ENCODE results near the gene ZNF764. TPM values are rescaled to one million over a fixed set of nuclear protein-coding genes. Genes with fewer than 3 reads are reported as not detected.

ZNF764 gene
- total RNA-seq, result 5.3 and 7.6 TPM in 2 replicates

DNA sequence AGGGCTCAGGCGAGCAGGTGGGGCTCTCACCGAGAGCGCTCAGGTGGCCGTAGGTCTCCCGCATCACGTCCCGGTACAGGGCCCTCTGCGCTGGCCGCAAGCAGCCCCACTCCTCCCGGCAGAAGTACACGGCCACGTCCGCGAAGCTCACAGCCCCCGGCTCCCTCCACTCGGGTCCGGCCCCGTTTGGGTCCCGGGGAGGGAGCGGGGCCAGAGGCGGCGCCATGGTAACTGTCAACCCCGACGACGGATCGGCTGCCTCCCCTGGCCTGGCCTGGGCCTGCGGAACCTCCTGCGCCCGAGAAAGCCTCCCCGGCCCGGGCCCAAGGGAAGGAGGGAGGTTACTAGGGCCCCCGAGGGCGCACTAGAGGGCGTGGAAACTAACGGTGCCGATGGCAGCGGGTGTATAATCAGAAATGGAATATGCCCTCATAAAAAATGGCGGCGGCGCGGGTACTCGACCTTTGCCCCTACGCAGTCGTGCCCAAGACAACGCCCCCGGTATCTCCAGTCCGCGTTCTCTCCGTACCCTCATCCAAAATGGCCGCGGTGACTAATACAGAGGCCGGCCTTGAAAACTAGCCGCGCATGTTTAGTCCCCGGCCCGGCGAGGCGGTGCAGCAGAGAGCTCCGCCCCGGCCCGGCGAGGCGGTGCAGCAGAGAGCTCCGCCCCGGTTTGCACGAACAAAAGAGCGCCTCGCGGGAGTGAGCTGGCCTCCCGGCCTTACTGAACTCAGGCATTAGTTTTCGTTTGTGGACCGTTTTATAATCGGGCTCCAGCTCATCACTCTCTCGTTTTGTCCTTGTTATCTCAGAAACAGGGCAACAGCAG is at the start of gene ZNF764:
Gene ZNF764 (minus strand): TSS at position 418 of the 832 bp plus-strand sequence. CDS start 192 bp downstream, at position 226.
- TF ChIP-seq CTCF (IDR thresholded peaks at IDR 0.05; ENCODE audit: extremely low read depth, low read depth, low read length), result no peak
- Histone ChIP-seq H3K9me3 (ENCODE audit: low read depth, low read length) (no peaks in the 10 kb centered on the region), H2AFZ (ENCODE audit: low read length) (peak within 1 kb of the TSS; percentile 88), H3K27ac (ENCODE audit: low read depth, low read length) (peak within 1 kb of the TSS; percentile 85), H3K4me1 (ENCODE audit: insufficient read depth, low read length) (no peaks in the 10 kb centered on the region), H3K36me3 (ENCODE audit: insufficient read depth, low read length) (peaks cover 16% of the 10 kb centered on the region), H3K79me2 (ENCODE audit: insufficient read depth, low read length) (peaks cover 17% of the 10 kb centered on the region), H3K4me2 (ENCODE audit: insufficient read depth, low read length) (peak within 1 kb of the TSS; percentile 77), H3K27me3 (ENCODE audit: insufficient read depth, low read length) (no peaks in the 10 kb centered on the region), H3K4me3 (ENCODE audit: insufficient read depth, low read length) (peak within 1 kb of the TSS; percentile 93), H4K20me1 (ENCODE audit: insufficient read depth, low read length) (no peaks in the 10 kb centered on the region)
- peak; percentile 99 for DNase-seq (ENCODE audit: insufficient read length, low spot score, missing footprints)

DNA sequence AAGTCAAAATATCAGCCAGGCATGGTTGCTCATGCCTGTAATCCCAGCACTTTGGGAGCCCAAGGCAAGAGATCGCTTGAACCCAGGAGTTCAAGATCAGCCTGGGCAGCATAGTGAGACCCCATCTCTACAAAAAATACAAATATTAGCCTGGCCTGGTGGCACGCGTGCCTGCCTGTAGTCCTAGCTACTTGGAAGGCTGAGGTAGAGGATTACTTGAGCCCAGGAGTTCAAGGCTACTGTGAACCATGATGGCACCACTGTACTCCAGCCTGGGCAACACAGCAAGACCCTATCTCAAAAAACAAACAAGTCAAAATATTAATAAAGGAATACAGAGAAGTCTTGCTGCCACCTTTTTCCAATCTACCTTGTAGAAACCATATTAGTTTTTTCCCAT is 47.8 kb upstream of the ZNF764 start:
- no peak overlapping the region for H3K27ac ChIP-seq (ENCODE audit: low read depth, low read length)
- H2AFZ ChIP-seq (ENCODE audit: low read length), result no peak overlapping the region
- peaks cover 21% of the 10 kb centered on the region for H3K79me2 ChIP-seq (ENCODE audit: insufficient read depth, low read length)
- H3K36me3 ChIP-seq (ENCODE audit: insufficient read depth, low read length), result peaks cover 24% of the 10 kb centered on the region
- no peaks in the 10 kb centered on the region for H3K27me3 ChIP-seq (ENCODE audit: insufficient read depth, low read length)
- H3K9me3 ChIP-seq (ENCODE audit: low read depth, low read length), result no peaks in the 10 kb centered on the region
- DNase-seq (ENCODE audit: insufficient read length, low spot score, missing footprints), result no peak
- H3K4me3 ChIP-seq (ENCODE audit: insufficient read depth, low read length), result no peak overlapping the region
- no peak for TF ChIP-seq CTCF (IDR thresholded peaks at IDR 0.05; ENCODE audit: extremely low read depth, low read depth, low read length)
- H3K4me1 ChIP-seq (ENCODE audit: insufficient read depth, low read length), result peaks cover 10% of the 10 kb centered on the region
- H4K20me1 ChIP-seq (ENCODE audit: insufficient read depth, low read length), result no peaks in the 10 kb centered on the region
- no peak overlapping the region for H3K4me2 ChIP-seq (ENCODE audit: insufficient read depth, low read length)

GRCh38 chr16:30605158-30605557 is 47.0 kb upstream of the ZNF764 start:
- H3K36me3 ChIP-seq (ENCODE audit: insufficient read depth, low read length), result peaks cover 24% of the 10 kb centered on the region
- H3K4me3 ChIP-seq (ENCODE audit: insufficient read depth, low read length), result no peak overlapping the region
- no peaks in the 10 kb centered on the region for H4K20me1 ChIP-seq (ENCODE audit: insufficient read depth, low read length)
- H2AFZ ChIP-seq (ENCODE audit: low read length), result no peak overlapping the region
- H3K4me1 ChIP-seq (ENCODE audit: insufficient read depth, low read length), result peaks cover 7% of the 10 kb centered on the region
- TF ChIP-seq CTCF (IDR thresholded peaks at IDR 0.05; ENCODE audit: extremely low read depth, low read depth, low read length), result no peak
- peaks cover 21% of the 10 kb centered on the region for H3K79me2 ChIP-seq (ENCODE audit: insufficient read depth, low read length)
- no peaks in the 10 kb centered on the region for H3K9me3 ChIP-seq (ENCODE audit: low read depth, low read length)
- H3K4me2 ChIP-seq (ENCODE audit: insufficient read depth, low read length), result no peak overlapping the region
- no peak overlapping the region for H3K27ac ChIP-seq (ENCODE audit: low read depth, low read length)
- no peak for DNase-seq (ENCODE audit: insufficient read length, low spot score, missing footprints)
- no peaks in the 10 kb centered on the region for H3K27me3 ChIP-seq (ENCODE audit: insufficient read depth, low read length)

DNA sequence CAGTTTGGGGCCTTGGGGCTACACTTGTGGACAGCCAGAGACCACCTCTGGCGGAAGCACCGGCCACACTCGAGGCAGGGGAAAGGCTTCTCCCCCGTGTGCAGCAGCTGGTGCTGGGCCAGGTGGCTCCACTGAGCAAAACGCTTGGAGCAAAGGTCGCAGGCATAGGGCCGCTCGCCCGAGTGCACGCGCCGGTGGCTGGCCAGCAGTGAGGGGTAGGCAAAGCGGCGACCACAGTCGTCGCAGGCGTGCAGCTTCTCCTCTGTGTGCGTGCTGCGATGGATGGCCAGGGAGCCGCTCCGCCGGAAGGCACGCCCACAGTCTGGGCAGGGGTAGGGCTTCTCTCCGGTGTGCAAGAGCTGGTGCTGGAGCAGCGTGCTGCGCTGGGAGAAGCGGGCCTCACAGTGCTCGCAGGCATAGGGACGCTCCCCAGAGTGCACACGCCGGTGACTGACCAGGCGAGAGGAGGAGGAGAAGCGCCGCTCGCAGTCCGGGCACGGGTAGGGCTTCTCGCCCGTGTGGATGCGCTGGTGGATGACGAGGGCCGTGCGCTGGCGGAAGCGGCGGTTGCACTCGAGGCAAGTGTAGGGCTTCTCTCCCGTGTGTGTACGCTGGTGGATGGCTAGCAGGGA is 46.3 kb upstream of the ZNF764 start:
- Histone ChIP-seq H3K4me1 (ENCODE audit: insufficient read depth, low read length) (peaks cover 5% of the 10 kb centered on the region), H3K4me3 (ENCODE audit: insufficient read depth, low read length) (no peak overlapping the region), H3K27me3 (ENCODE audit: insufficient read depth, low read length) (no peaks in the 10 kb centered on the region), H4K20me1 (ENCODE audit: insufficient read depth, low read length) (no peaks in the 10 kb centered on the region), H2AFZ (ENCODE audit: low read length) (no peak overlapping the region), H3K9me3 (ENCODE audit: low read depth, low read length) (no peaks in the 10 kb centered on the region), H3K36me3 (ENCODE audit: insufficient read depth, low read length) (peaks cover 24% of the 10 kb centered on the region), H3K4me2 (ENCODE audit: insufficient read depth, low read length) (no peak overlapping the region), H3K79me2 (ENCODE audit: insufficient read depth, low read length) (peaks cover 16% of the 10 kb centered on the region), H3K27ac (ENCODE audit: low read depth, low read length) (no peak overlapping the region)
- TF ChIP-seq CTCF (IDR thresholded peaks at IDR 0.05; ENCODE audit: extremely low read depth, low read depth, low read length), result no peak
- no peak for DNase-seq (ENCODE audit: insufficient read length, low spot score, missing footprints)
